NCI-H69 (cell line): ENCODE data around the gene LYPD3.

ENCODE experiments used
- DNase-seq: peaks from one replicate; lab custom pipeline; 2025; lab: John Stamatoyannopoulos, UW

The LYPD3 gene

DNA sequence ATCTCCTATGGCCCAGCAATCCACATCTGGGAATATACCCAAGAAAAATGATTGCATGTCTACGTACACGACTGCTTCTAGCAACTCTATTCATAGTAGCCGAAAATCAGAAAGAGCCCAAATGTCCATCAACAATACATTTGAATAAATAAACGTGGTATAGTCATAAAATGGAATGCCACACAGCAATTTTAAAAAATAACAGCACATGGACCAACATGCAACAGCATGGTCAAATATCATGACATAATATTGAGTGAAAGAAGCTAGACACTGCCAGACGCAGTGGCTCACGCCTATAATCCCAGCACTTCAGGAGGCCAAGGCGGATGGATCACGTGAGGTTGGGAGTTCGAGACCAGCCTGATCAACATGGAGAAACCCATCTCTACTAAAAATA, 34.4 kb downstream of the LYPD3 start:
- no peak for DNase-seq

DNA sequence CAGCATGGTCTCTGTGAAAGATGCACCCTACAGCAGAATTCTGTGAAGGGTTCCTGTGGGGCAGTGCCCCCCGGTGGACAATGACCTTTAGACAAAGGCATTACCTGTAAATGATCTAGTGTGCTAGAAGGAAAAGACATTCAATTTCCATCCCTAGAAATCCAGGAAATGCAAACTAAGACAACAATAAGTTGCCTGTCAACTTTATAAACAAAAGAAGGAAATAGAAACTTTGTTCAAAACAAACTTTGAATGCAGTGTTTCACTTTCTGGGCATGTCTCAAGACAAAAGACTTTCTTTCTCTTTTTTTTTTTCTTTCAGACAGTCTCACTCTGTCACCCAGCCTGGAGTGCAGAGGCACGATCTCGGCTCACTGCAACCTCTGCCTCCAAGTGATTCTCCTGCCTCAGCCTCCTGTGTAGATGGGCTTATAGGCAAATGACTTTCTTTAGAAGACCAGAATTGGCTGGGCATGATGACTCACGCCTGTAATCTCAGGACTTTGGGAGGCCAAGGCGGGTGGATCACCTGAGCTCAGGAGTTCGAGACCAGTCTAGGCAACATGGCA, 35.2 kb downstream of the LYPD3 start:
- peak; percentile 39 for DNase-seq

DNA sequence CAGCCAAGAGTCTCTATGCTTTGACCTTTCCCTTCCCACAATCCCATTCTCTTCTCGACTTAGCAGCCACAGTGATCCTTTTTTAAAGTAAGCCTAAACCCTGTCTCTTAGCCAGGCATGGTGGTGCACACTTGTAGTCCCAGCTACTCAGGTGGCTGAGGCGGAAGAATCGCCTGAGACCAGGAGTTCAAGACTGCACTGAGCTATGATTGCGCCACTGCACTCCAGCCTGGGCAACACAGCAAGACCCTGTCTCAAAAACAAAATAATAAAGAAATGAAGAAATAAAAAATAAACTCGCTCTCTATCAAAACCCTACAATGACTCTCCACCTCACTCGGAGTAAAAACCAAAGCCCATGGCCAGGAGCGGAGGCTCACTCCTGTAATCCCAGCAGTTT, 36.0 kb downstream of the LYPD3 start:
- no peak for DNase-seq

DNA sequence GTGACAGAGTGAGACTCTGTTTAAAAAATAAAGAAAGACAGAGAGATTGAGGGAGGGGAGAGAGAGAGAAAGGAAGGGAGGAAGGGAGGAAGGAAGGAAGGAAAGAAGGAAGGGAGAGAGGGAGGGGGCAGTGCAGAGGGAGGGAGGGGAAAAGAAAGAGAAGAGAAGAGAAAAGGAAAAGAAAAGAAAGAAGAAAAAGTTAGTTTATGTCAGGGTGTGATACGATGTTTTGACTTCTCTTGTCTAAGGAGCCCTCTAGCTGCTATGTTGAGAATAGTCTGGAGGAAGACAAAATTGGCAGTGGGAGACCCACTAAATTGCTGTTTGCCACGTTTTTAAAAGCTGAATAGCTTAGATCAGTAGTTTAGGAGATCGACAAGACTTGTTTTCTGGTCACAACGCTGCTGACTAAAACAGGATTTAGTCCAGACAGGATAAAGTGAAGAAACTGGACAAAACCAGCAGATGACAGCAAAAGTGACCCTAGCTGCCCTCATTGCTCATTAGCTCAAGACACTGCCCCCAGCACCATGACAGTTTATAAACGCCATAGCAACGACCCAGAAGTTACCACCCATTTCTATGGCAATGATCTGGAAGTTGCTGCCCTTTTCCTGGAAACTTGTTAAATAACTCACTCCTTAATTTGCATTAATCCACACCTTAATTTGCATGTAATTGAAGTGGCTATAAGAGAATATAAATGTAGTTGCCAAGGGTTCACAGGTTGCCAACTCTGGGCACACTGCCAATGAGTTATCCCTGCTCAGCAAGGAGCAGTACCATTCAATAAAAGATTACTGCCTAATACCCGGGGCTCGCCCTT, 39.6 kb downstream of the LYPD3 start:
- DNase-seq = peak; percentile 91

DNA sequence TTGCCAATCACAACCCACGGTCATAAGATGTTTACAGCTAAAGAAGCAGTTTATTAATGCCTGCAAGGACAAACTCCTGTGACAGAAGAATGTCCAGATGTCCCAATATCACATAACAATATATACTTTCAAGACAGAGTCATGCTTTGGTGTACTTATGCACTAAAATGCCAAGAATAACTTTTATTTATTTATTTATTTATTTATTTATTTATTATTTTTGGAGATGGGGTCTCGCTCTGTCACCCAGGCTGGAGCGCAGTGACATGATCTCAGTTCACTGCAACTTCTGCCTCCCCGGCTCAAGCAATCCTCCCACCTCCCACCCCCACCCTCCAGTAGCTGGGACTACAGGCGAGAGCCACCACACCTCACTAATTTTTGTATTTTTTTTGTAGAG, 41.6 kb downstream of the LYPD3 start:
- no peak for DNase-seq

DNA sequence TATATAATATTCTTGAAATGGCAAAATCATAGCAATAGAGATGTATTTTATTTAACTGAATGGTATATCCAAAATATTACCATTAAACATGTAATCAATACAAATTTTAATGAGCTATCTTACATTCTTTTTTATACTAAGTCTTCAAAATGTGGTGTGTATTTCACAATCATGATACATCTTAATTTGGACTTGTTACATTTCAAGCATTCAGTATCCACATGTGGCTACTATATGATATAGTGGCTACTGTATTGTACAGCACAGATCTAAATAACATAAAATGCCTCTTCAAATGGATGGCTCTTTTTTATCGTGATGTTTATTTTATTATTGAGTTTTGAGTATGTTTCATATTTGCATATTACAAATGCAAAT, 42.7 kb downstream of the LYPD3 start:
- no peak for DNase-seq

DNA sequence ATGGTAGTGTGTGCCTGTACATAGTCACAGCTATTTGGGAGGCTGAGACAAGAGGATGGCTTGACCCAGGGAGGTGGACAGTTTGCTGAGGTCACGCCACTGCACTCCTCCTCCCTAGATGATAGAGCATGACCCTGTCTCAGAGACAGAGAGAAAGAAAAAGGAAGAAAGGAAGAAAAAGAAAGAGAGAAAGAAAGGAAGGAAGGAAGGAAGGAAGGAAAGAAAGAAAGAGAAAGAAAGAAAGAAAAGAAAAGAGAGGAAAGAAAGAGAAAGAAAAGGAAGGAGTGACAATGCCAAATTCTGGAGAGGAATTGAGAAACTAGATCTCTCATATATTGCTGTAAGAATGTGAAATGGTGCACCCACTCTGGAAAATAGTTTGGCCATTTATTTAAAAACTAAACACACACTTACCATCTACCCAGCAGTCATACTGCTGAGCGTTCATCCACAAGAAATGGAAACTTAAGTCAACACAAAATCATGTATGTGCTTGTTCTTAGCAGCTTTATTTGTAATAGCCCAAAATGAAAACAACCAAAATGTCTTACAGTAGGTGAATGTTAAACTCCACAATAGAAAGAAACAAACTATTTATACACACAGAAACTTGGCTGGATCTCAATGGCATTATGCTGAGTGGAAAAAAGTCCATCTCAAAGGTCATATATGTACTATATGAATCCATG, 43.3 kb downstream of the LYPD3 start:
- DNase-seq = no peak

DNA sequence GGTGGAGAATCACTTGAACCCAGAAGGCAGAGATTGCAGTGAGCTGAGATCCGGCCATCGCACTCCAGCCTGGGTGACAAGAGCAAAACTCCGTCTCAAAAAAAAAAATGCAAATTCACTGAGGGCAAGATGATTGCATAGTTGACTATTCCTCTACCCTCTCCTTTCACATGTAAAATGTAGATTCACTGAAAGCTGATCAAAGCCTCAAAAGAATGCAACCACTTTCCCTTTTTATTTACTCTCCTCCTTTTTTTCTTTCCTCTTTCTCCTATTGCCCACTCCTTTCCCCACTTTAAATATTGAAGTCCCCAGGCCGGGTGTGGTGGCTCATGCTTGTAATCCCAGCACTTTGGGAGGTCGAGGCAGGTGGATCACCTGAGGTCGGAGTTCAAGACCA, 44.5 kb downstream of the LYPD3 start:
- DNase-seq = no peak

DNA sequence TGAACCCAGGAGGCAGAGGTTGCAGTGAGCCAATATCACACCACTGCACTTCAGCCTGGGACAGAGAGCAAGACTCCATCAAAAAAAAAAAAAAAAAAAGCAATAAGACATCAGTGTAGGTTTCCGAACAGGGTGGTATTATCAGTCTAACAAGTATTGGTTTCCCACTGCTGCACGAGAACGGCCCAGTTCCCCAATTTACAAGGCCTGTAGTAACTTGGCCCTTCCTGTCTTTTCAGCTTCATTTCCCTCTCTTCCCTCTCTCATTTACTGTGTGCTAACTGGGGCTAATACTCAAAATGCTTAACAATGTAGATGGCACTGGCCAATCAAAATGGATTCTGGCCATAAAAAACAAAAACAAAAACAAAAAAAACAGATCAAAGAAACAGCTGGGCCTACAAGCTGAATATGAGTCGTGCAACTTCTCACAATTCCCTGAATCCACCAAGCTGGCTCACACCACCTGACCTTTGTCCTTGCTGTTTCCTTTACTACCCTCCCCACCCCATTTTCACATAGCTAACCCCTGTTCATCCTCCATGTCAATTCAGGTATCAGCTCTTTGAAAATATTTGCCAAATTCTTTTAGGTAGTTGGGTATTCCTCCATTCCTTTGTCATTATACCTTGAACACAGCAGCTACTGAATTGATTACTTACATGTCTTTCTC, 48.3 kb downstream of the LYPD3 start:
- no peak for DNase-seq

DNA sequence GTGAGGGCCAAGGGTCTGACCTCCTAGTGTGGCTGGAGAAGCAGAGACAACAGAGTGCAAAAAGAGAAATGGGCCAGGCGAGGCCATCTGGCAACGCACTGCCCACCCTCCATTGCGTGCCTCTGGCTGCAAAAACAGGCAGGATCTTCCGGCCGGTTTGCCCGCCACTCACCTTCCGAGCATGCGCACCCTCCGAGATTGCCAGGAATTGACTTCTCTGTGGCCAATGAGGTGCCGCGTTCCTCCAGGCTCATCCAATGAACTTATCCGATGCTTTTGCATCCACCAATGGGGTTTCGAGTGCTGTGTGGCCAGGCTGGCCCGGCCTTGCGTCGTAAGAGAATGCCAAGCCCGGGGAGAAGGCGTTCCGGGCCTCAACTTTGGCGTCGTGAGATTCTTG, 50.9 kb downstream of the LYPD3 start, which contains the start of gene TEX101:
Gene TEX101 (plus strand): TSS at position 337 of the 400 bp plus-strand sequence. CDS start 1,030 bp downstream, outside the sequence.
- no peak for DNase-seq

DNA sequence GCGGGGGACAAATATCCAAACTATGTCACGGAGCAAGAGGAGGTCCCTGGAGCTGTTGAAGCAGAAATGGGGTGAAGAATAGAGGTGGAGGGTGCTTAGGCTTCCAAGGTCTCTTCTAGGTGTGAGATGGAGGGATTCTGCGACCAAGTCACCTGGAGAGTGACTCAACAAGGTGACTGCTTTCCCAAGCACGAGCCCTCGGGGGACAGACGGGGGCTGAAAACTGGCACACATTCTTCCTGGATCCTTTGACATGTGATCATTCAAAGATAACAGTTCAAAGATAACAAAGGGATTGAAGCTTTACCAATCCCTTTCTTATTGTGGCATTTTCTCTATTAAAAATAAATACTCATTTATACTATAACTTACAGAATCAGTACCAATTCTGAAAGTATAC, 53.0 kb downstream of the LYPD3 start:
- no peak for DNase-seq
